B cell (primary cell): ENCODE data around the gene KCNF1. TPM values are rescaled to one million over a fixed set of nuclear protein-coding genes. Genes with fewer than 3 reads are reported as not detected.

ENCODE experiments used
- ATAC-seq: fragments of 200-7000 bp; cut with Tn5 transposase; one replicate; pipeline ENCODE4 v1.10.0; 2021; ENCODE audit warnings: low read depth, mild to moderate bottlenecking, moderate number of reproducible peaks, moderate library complexity
- CTCF ChIA-PET: fragments of 350-600 bp; sonication (Branson Sonifier 250); formaldehyde crosslinking; loops from one replicate; lab custom pipeline; 2021; ENCODE audit warnings: antibody characterized with exemption, inconsistent platforms; lab: Charles Lee
- POLR2A ChIA-PET: fragments of 350-600 bp; sonication (Branson Sonifier 250); formaldehyde crosslinking; loops from one replicate; lab custom pipeline; 2021; ENCODE audit warnings: antibody characterized with exemption; lab: Charles Lee
- DNase-seq: peaks from one replicate; pipeline ENCODE4 v3.0.0; 2013
- H2AFZ ChIP-seq: 2 replicates; pipeline ENCODE4 v1.6.1; 2012; ENCODE audit warnings: mild to moderate bottlenecking, low read depth, low read length; ENCODE audit not compliant: insufficient read depth, poor library complexity, severe bottlenecking
- H3K27ac ChIP-seq, 2 donors: 1 replicate in 1 of 2; 2 replicates in 1 of 2; pipeline ENCODE4 v1.5.1; 2012 to 2013; ENCODE audit warnings: low read length in 2 of 2, mild to moderate bottlenecking in 2 of 2, moderate library complexity in 1 of 2
- H3K27me3 ChIP-seq, 4 experiments: fragments of 200-600 bp in 1 of 4; sonication (generic) in 1 of 4; replicated peaks in 1 of 4; 1 replicate in 2 of 4; 2 replicates in 2 of 4; pipeline versions ENCODE4 v1.6.1 to v1.7.0; 2013 to 2016; ENCODE audit warnings: low read length in 3 of 4, mild to moderate bottlenecking in 2 of 4, mixed read lengths in 1 of 4, moderate library complexity in 1 of 4; ENCODE audit not compliant: insufficient read depth in 4 of 4, control insufficient read depth in 3 of 4; ENCODE audit errors: control extremely low read depth in 1 of 4
- H3K36me3 ChIP-seq, 2 experiments: replicated peaks in 1 of 2; 1 replicate in 1 of 2; 2 replicates in 1 of 2; pipeline versions ENCODE4 v1.6.1 to v1.7.1; 2013; ENCODE audit warnings: low read length in 1 of 2; ENCODE audit not compliant: insufficient read depth in 2 of 2, control insufficient read depth in 1 of 2; ENCODE audit errors: control extremely low read depth in 1 of 2, extremely low read depth in 1 of 2
- H3K4me1 ChIP-seq, 2 donors: fragments of 200-600 bp in 1 of 2; sonication (generic) in 1 of 2; 1 replicate in 1 of 2; 2 replicates in 1 of 2; pipeline versions ENCODE4 v1.5.1 to v1.6.1; 2013 to 2017; ENCODE audit warnings: low read length in 2 of 2; ENCODE audit not compliant: control insufficient read depth in 2 of 2, insufficient read depth in 2 of 2
- H3K4me2 ChIP-seq: replicated peaks from 2 replicates; pipeline ENCODE3; 2012; ENCODE audit warnings: mild to moderate bottlenecking, low read depth, low read length; ENCODE audit not compliant: poor library complexity, severe bottlenecking
- H3K4me3 ChIP-seq, 5 experiments: fragments of 200-600 bp in 1 of 5; sonication (generic) in 1 of 5; 1 replicate in 3 of 5; 2 replicates in 2 of 5; pipeline versions ENCODE4 v1.5.1 to v1.7.0; 2011 to 2016; ENCODE audit warnings: low read length in 4 of 5, mild to moderate bottlenecking in 4 of 5, low read depth in 2 of 5, control low read depth in 1 of 5, moderate library complexity in 1 of 5; ENCODE audit not compliant: insufficient read depth in 1 of 5; ENCODE audit errors: control extremely low read depth in 1 of 5, extremely low read depth in 1 of 5
- H3K79me2 ChIP-seq: fragments of 200-600 bp; sonication (generic); one replicate; pipeline ENCODE4 v1.6.0; 2016; ENCODE audit warnings: low read length; ENCODE audit not compliant: control insufficient read depth, insufficient read depth
- H3K9ac ChIP-seq: fragments of 200-600 bp; sonication (generic); 2 replicates; pipeline ENCODE4 v1.6.1; 2017; ENCODE audit warnings: mild to moderate bottlenecking, low read length, moderate library complexity
- H3K9me3 ChIP-seq, 3 donors: one replicate each; pipeline versions ENCODE4 v1.6.1 to v1.7.1; 2013; ENCODE audit warnings: low read length in 2 of 3; ENCODE audit not compliant: control insufficient read depth in 2 of 3, insufficient read depth in 1 of 3; ENCODE audit errors: control extremely low read depth in 1 of 3
- H4K20me1 ChIP-seq: 2 replicates; pipeline ENCODE4 v1.6.0; 2012; ENCODE audit warnings: mild to moderate bottlenecking, low read length; ENCODE audit not compliant: insufficient read depth, control insufficient read depth, poor library complexity, severe bottlenecking
- H3K27ac Mint-ChIP-seq: one replicate; pipeline ENCODE4 v1.8.0; 2021; ENCODE audit warnings: mixed read lengths
- H3K27me3 Mint-ChIP-seq: one replicate; pipeline ENCODE4 v1.8.0; 2021; ENCODE audit warnings: mixed read lengths
- H3K4me1 Mint-ChIP-seq: one replicate; pipeline ENCODE4 v1.8.0; 2021; ENCODE audit warnings: mixed read lengths
- H3K4me3 Mint-ChIP-seq: one replicate; pipeline ENCODE4 v1.8.0; 2021; ENCODE audit warnings: mixed read lengths
- H3K9me3 Mint-ChIP-seq: one replicate; pipeline ENCODE4 v1.8.0; 2022; ENCODE audit warnings: mixed read lengths; ENCODE audit not compliant: insufficient read depth
- EZH2 ChIP-seq: IDR thresholded peaks from 2 replicates; pipeline ENCODE4 v1.6.1; 2012; ENCODE audit warnings: borderline replicate concordance, low read depth, mild to moderate bottlenecking, moderate library complexity, low read length; ENCODE audit not compliant: insufficient read depth, poor library complexity, severe bottlenecking
- WGBS: methylation state at CpG from one replicate; pipeline ENCODE4 v1.1.5; 2013; ENCODE audit warnings: missing lambda C conversion rate; ENCODE audit not compliant: insufficient coverage; 5-methylcytosine and 5-hydroxymethylcytosine counted together
- intact Hi-C: fragments of 100-400 bp; cut with micrococcal nuclease; formaldehyde crosslinking; loops from one replicate; pipeline ENCODE4 v1.10.0; 2022
- polyA plus RNA-seq: library from polyadenylated mRNA; depleted of rRNA; stranded (reverse); fragments of >200 nt; gene quantifications from 2 replicates; pipeline ENCODE4 v1.2.3, GENCODE V29; 2012
- total RNA-seq, 2 donors: library from RNA; stranded (reverse); fragments of 120-200 nt in 1 of 2; gene quantifications; 1 replicate in 1 of 2; 2 replicates in 1 of 2; pipeline versions ENCODE4 v1.2.3 to v1.2.4, GENCODE V29; 2013 to 2022
- TF ChIP-seq, protein P1 (sequence below): fragments of 200-600 bp; IDR thresholded peaks from one replicate; pipeline ENCODE4 v1.8.0; 2022; ENCODE audit warnings: antibody characterized with exemption, mild to moderate bottlenecking

KCNF1 gene
- total and polyA plus RNA-seq, 2 donors (not counting 1 experiment from before 2014, with no cell fraction given), result not detected

DNA sequence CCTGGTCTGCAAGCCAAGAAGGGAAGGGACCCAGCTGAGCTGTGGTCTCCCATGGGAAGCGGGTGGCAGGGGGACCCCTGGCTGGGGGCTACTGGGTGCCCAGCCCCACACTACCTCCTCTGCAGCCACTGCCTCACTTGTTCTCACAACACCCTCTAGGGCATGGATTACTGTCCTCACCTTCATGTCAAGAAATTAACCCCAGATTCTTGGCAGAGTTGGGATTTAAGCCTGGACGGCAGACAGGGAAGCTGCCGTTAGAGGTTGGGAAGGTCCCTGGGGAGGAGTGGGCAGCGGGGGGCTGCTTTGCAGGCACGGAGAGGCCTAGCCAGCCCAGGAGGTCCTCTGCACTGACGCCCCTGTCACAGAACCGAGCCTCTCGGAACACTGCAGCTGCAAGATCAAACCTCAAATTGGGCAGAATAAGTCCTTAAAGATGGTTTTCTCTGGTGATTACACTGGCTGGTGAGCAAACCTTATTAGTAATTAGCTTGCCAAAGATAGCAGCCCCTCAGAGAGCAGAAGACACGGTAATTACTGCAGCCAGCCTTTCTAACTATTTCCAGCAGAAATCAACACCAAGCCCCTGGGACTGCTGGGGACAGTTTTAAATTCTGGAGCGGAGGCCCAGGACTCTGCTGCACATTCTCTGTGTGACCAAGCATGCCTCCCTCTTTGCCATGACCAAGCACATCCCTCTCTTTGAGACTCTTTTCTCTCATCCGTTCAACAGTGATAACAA is 35.9 kb downstream of the KCNF1 start:
- WGBS, result 93% methylated on average over 10 of the region's 11 CpGs
- Histone ChIP-seq H3K36me3 (no peaks in the 10 kb centered on the region), H4K20me1 (no peaks in the 10 kb centered on the region), H3K79me2 (no peaks in the 10 kb centered on the region), H3K9me3 (no peaks in the 10 kb centered on the region), H3K9ac (no peak overlapping the region), H3K27ac (no peak overlapping the region), H2AFZ (no peak overlapping the region), H3K4me2 (no peak overlapping the region), H3K4me3 (no peak overlapping the region), H3K27me3 (peaks cover 0 to 17% (median 3%) of the 10 kb centered on the region in 4 experiments), H3K4me1 (no peaks in the 10 kb centered on the region)
- POLR2A ChIA-PET, result no interaction called here
- ATAC-seq (no peak), DNase-seq (no peak)
- intact Hi-C loops, result no loop called here
- Mint-ChIP-seq H3K4me1 (no peaks in the 10 kb centered on the region), H3K4me3 (no peak overlapping the region), H3K27me3 (peaks cover 39% of the 10 kb centered on the region), H3K27ac (no peak overlapping the region), H3K9me3 (no peaks in the 10 kb centered on the region)
- TF ChIP-seq EZH2, result no peak
- TF ChIP-seq, protein P1, sequence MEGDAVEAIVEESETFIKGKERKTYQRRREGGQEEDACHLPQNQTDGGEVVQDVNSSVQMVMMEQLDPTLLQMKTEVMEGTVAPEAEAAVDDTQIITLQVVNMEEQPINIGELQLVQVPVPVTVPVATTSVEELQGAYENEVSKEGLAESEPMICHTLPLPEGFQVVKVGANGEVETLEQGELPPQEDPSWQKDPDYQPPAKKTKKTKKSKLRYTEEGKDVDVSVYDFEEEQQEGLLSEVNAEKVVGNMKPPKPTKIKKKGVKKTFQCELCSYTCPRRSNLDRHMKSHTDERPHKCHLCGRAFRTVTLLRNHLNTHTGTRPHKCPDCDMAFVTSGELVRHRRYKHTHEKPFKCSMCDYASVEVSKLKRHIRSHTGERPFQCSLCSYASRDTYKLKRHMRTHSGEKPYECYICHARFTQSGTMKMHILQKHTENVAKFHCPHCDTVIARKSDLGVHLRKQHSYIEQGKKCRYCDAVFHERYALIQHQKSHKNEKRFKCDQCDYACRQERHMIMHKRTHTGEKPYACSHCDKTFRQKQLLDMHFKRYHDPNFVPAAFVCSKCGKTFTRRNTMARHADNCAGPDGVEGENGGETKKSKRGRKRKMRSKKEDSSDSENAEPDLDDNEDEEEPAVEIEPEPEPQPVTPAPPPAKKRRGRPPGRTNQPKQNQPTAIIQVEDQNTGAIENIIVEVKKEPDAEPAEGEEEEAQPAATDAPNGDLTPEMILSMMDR, result no peak
- CTCF ChIA-PET, result no interaction called here

DNA sequence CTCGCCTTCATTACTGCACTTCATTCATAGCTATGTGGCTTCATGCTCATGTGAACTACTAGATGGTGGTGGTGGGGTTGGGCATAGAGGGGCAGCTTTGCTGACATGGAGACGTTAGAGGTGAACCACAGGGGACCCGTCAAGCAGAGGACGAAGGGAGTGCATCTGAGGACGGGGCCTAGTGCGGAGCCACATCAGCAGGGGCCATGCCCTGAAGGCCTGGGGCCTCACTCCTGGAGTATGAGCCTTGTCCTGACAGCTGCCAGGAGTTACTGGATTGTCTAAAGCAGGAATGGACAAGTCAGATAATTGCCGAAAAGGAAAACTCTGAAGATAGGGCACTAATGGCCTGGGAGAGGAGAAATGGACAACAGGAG is 36.4 kb downstream of the KCNF1 start:
- CTCF ChIA-PET, result no interaction called here
- H3K27me3 Mint-ChIP-seq, result peaks cover 37% of the 10 kb centered on the region
- H3K4me3 Mint-ChIP-seq, result no peak overlapping the region
- Histone ChIP-seq H3K9me3 (no peaks in the 10 kb centered on the region), H3K4me1 (no peaks in the 10 kb centered on the region), H3K79me2 (no peaks in the 10 kb centered on the region), H3K27me3 (peaks cover 0 to 17% (median 3%) of the 10 kb centered on the region in 4 experiments), H3K4me2 (no peak overlapping the region), H3K9ac (no peak overlapping the region), H3K4me3 (no peak overlapping the region), H2AFZ (no peak overlapping the region), H3K27ac (no peak overlapping the region), H3K36me3 (no peaks in the 10 kb centered on the region), H4K20me1 (no peaks in the 10 kb centered on the region)
- DNase-seq (no peak), ATAC-seq (no peak)
- WGBS, result 89% methylated on average over 6 of the region's 7 CpGs
- POLR2A ChIA-PET, result no interaction called here
- no peaks in the 10 kb centered on the region for H3K9me3 Mint-ChIP-seq
- H3K27ac Mint-ChIP-seq, result no peak overlapping the region
- no peak for TF ChIP-seq EZH2
- TF ChIP-seq, protein P1, result no peak
- H3K4me1 Mint-ChIP-seq, result no peaks in the 10 kb centered on the region
- intact Hi-C loops, result no loop called here
